ENCODE data around the gene OBI1.

The OBI1 gene, protein sequence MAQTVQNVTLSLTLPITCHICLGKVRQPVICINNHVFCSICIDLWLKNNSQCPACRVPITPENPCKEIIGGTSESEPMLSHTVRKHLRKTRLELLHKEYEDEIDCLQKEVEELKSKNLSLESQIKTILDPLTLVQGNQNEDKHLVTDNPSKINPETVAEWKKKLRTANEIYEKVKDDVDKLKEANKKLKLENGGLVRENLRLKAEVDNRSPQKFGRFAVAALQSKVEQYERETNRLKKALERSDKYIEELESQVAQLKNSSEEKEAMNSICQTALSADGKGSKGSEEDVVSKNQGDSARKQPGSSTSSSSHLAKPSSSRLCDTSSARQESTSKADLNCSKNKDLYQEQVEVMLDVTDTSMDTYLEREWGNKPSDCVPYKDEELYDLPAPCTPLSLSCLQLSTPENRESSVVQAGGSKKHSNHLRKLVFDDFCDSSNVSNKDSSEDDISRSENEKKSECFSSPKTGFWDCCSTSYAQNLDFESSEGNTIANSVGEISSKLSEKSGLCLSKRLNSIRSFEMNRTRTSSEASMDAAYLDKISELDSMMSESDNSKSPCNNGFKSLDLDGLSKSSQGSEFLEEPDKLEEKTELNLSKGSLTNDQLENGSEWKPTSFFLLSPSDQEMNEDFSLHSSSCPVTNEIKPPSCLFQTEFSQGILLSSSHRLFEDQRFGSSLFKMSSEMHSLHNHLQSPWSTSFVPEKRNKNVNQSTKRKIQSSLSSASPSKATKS

DNA sequence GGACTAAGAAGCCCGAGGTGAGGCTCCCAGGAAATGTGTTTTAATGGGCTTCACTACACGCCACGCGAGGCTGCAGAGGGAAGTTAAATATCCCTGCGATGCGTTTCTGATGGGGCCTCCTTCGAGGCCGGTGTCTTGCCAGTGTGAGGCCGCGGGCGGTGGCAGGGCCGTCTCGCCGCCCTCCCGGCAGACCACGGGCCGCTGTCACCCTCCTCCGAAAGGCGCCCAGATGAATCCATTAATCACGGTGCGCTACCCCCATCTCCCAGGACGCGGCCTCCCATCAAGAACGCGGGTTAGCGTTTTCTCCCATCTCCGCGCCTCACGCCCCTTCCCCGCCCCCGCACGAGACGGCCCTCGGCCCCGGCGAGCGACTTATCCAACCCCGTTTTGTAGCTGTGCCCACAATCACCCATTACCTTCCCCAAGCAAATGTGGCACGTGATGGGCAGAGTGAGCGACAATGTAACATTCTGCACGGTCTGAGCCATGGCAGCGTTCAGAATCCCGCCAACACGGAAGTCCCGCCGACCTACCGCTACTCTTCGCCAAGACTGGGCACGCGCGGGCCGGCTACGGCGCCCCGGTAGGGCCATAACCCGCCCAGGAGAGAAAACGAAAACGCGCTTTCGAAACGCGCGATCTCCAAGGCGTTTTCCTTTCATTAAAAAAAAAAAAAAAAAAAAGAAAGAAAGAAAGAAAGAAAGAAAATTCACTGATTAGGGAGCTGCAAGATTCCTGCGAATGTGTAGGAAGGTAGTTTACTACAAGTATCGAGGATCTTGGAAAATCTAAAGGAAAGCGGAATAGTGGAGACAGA is at the start of gene OBI1:
Gene OBI1, minus strand, starts transcription at position 526 of the 820 bp plus-strand sequence. Its CDS starts 35 bp downstream, at position 491.
- DNase-seq: peak; percentile 77 to 79

DNA sequence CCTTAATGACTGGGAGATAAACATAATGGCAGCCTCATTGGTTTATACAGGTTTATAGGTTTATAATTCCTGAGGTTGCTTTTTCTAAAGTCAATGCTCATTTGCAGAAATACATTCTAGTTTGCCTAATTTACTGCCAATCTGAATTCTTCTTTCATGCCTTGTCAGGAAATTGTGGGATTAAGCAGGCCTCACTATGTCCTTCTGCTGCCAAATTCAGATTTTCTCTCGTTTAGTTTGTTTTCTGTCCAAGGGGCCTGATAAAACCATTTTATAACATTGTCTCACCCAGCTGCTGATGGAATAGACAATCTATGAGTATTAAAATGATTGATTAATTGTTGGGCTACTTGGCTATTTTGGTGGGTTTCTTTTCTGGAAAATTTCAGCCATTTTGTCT is 42.4 kb upstream of the OBI1 start:
- no peak for DNase-seq

DNA sequence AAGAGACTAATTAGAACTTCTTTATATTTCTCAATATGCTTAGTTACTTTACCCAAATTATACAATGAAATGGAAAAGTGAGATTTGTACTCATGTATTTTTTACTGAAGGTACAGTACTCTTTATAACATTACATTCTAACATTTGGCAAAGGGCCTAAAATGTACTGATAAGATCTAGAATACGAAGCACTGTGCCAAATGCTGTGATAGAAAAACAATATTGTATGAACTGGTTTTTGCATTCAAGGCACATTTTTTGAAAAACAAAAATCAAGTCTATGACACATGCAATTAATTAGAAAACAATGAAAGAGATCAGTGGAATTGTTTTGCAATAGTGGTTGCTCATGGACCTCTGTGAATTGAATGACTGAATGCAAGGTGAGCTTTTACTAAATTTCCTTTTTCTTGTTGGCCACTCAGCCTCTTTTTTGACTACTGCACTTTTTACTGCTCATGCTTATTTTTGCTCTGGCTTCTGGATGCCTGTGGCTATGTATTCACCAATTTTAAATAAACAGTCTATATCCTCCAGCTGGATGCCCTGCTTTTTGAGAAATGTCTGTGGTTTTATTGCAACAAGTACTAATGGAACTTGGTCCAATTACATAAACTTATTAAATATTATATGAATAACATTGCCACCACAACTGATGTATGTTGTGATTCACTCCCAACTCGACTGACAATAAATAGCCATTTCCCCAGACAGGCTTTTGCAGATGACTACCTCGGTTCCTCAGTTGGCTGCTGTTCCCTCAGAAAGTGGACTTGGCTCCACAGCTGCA is 41.4 kb upstream of the OBI1 start:
- no peak for DNase-seq

DNA sequence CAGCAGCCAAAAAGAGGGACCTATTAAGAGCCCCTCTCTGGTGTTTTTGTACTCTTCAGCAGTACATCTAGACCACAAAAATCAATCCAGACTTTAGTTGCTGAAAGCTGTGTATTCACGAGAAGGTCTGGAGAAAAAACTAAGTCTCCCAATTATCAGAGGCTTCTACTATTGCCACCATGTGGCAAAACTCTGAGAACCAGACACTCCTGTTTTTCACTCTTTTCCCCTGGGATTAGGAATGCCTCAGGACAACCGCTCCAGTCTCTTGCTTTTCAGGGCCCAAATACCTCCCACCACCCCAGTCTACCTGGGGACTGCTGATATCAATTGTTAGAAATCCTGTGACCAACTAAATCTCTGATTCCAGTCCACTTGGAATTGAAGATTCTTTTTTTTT is 30.1 kb upstream of the OBI1 start:
- no peak for DNase-seq

DNA sequence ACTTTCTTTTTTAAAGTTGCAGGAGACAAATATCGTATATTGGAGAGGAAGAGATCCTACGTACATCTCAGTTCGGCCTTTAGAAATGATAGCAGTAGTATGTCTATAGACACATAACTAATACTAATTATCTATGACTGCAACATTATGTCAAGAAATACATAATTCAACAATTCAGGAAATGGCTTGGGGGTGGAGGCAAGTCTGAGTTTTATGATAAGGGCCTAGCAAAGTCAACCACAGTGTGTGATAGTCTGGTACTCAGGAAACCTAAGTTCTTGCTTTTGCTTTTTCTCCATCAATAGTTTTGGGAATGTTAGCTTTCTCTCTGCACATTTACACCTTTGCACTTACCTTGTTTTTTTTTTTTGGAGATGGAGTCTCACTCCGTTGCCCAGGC is 27.5 kb upstream of the OBI1 start:
- DNase-seq: no peak

DNA sequence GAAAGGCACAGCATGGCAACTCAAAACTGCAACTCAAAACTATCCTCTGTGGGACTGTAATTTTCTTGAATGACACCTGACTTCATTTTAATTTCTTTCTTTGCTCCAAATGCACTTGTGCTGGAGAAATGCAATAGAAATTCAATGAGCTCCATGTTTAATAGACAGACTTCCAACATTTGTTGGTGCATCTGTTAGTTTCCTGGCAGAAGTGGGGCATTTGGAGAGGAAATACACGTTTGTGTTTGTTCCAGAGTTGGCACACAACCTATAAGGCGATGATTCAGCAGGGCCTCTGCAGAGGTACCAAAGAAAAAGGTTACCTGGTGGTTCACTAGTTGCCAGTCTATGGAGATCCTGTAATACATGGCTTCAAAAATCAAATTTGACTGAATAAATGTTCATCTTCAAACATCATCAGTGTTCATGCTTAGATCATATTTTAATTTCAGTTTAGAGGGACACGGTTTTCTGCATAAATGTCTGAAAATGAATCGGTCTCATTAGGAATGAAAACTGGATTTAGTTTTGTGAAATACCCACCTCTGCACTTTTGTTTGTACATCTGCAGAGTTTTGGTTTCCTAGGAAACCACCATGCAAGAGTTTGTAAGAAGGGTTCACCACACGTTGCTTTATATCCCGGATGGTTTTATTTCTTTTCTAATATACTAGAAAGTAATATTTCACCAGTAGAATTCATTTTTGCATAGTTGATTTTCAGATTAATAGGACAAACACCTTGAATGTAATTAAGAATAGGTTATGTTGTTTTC is 21.8 kb upstream of the OBI1 start:
- DNase-seq: no peak

DNA sequence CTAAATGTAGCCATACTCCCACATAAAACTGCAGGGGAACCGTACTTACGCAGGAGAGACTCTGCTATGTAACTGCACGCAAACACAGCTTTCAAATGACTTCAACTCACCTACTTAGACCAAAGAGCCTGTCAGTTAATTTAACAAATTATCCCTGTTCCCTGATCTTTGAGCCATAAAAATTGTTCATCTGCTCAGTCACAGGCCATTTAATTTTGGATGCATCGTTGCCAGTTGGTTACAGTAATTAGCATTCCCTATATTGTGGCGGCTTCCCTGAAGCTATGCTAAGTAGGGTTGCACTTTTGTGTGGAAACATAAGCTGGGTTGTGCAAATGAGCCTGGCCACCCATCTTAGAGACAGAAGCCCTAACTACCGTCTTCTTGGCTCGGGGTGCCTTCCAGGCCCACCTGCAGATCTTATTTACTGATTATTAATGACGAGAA is 21.2 kb upstream of the OBI1 start:
- DNase-seq: no peak

DNA sequence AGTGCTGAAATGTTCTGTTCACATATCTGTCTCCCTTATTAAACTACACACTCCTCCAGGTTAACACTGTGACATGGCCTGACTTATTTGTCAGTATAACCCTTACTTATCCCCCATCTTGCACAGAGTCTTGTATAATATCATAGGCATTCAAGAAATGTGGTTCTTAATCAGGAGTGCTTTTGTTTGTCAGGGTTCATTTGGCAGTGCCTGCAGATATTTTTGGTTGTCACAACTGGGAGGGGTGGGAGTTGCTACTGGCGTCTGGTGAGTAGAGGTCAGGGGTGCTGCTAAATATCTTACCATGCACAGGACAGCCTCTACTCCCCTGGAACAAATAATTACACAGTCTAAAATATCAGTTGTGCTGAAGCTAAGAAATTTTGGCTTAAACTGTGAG is 20.4 kb upstream of the OBI1 start:
- DNase-seq: no peak

DNA sequence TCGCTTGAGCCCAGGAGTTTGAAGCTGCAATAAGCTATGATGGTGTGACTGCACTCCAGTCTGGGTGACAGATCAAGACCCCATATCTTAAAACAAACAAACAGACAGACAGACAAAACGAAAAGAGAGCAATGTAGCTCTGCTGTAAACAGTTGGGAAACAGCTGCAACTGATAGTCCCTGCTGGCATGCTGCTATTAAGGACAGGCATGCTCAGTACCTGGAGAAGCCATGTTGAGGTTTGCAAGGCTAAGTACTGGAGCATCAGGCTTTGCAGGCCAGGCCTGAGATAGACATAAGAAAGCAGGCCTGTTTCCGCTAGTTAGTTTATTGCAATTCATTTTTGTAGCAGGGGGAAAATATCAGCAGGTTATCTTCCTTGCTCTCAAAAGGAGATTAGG is 16.2 kb upstream of the OBI1 start:
- no peak for DNase-seq

DNA sequence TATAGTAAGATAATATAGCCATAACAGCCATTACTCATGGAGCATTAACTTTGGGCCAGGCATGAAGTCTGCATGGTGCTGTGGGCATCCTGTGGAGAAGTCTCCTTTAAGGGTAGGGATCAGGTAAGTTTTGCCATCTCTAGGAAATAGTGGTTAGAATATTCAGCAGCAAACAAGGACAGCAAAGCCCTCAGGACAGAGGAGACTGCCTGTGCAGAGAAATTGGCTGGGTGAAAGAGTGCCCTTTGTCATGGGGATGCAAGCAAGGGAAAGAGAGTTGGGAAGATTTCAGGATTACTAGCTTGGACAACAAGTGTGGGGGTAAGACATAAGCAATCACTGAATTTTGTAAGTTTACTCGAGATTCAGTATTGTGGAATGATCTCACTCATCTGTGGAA is 15.7 kb upstream of the OBI1 start:
- DNase-seq: no peak

DNA sequence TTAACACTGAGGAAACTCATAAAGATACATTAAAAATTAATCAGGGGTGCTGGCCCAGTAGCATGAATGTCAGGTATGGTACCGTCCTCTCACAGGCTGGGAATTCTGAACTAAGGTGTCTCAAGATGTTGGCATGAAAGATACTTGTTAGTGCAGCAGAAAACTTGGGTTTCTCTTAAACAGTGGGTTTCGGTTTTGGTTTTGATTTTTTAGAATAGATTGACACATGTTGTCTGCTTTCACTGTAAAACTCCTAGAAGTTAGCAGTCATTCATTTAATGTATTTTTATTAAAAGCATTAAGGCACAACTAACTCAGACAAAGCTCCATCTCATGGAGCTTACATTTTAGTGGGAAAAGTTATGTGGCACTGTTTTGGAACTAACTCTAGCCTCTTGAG is 3.5 kb upstream of the OBI1 start:
- no peak for DNase-seq

DNA sequence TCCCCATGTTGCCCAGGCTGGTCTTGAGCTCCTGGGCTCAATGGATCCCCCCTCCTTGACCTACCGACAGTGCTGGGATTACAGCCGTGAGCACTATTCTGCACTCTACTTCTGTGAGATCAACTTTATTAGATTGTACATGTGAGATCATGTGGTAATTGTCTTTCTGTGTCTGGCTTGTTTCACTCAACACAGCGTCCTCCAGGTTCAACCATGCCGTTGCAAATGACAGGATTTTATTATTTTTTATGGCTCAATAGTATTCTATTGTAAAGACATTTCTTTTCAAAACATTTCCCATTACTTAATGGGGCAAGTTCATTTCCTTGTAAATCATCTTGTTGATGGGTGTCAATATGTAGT is 1.5 kb upstream of the OBI1 start:
- DNase-seq: no peak

DNA sequence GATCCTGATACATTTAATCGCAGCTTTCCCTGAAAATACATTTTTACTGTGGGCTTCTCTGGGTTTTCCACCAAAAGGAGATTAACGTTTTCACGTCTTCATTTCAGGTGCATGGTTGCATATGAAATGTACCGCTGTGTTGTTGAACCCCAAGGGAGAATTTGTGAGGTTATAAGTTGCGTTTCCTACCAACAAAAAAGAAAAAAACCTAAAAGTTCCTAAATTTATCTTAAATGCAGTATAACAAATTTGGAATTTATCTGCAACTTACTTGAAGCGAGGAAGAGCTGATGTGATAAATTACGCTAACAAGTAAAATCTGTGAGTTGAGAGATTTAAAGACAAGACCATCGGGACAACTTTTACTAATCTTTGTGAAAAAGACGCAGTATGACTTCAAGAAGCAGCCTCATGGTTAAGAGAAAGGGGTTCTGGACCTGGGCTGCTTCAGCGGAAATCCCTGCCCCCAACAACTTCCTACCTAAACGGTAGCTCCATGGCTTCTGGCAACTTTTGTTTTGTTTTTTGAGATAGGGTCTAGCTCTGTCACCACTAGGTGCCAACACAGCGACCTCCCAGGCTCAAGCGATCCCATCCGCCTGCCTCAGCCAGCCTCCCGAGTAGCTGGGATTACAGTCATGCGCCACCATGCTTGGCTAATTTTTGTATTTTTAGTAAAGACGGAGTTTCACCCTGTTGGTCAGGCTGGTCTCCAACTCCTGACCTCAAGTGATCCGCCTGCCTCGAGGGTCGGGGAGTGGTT is 958 bp upstream of the OBI1 start:
- no peak for DNase-seq

DNA sequence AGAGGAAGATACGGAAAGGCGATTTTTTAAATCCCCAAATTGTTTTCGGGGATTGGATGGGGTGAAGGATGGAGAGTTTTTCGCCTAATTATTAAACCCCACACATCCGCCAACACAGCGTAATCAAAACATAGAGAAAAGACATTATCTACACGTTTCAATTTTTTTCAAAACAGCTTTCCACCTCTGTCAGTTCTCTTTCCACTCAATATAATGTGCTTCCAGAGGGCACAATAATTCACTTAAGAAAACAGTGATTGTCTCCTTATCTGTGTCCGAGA is 435 bp upstream of the OBI1 start:
- DNase-seq: no peak

DNA sequence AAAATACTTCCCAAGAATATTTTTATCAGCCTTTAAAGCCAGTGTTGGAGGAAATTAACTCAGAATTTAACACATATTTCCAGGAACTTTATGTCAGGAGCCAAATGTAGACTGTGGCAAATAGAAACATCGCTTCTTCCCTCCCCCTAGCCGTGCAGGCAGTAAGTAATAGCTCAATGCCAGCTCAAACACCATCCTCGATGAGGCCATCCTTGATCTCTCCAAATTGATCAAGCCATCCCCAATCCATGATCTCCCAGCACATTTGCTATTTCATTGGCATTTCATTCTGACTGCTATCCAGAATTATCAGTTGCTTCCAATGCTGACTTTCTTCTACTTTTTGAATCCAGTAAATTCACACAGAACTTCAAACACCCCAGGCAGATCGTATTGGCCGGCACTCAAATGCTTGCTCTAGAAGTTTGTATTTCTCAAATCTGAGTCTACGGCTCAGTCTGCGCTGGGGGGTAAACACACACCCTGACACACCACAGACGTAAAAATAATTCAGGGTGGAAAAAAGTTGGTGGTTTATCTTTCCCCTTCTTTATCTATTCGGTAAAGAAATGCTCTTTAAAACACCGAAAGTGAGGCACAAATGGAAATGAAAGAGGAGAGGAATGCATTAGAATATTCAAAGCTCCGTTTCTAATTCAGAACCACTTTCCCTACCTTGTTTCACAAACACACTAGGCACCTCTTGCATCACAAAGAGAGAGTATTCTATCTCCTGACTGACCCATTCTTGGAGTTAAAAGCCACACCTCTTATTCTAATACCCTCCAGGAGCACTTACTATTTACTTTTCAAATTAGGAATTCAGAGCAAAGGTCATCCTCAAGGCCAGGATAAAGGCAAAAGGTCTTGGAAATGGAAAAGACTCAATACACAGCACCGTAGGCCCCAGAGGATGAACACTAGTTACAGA is 991 bp downstream of the OBI1 start:
- DNase-seq: no peak

DNA sequence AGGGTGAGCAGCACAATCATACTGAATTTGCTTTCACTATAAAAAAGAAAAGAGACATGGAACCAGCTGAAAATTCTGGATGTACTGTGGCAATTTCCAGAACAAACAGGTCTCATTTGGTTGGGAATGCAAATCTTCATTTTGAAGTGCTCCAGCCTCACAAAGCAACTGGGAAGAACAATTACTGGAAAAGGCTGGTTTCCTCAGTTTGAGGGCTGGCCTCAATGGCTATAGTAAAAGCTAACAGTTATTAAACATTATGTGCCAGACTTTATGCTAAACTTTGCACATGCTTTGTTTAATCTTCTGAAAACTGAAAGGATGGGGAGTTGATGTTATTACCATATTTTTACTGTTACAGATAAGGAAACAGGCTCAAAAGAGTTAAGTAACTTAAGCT is 3.0 kb downstream of the OBI1 start:
- no peak for DNase-seq

DNA sequence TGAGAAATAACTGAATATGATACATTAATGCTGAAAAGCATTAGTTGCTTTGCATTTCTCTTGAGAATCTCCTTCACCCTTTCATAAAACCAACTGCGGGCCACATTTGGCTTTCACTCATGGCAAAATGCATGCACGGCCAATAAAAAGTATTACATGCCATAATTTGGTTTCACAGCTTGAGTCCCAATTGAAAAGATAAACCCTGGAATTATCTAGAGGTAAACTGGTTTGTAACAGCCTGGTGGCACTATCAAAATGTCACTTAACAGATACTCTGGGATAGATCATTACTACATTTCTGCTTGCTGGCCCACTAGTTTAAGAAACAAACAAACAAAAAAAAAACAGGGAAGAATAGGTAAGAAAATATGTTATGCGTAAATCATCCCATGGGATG is 3.9 kb downstream of the OBI1 start:
- no peak for DNase-seq

DNA sequence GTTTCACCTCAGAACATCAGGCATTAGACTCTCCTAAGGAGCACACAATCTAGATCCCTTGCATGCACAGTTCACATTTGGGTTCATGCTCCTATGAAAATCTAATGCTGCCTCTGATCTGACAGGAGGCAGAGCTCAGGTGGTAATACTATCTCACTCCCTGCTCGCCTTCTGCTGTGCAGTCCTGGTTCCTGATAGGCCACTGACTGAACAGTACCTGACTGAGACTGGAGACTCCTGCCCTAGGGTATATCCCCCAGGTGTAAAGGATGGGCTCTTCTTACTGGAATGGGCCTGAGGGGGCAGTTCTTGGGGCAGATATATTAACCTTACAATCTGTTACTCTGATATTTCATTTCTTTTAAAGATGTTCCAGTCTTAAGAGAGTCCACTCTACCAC is 6.3 kb downstream of the OBI1 start:
- no peak for DNase-seq

DNA sequence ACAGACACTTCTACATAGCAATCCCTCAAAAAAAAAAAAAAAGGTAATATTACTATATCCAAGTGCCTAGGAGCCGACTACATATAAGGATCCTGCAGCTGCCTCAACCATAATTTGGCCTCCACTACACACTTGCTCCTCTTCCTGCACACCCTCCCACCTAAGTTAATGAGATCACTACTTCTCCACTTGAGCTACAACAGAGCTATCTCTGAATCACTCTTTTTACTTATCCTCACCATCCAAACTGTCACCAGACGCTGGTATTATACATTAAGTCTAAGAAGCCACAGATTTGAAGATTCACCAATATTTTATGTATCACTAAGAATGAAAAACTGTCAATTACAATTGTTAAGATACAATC is 8.3 kb downstream of the OBI1 start:
- DNase-seq: no peak

DNA sequence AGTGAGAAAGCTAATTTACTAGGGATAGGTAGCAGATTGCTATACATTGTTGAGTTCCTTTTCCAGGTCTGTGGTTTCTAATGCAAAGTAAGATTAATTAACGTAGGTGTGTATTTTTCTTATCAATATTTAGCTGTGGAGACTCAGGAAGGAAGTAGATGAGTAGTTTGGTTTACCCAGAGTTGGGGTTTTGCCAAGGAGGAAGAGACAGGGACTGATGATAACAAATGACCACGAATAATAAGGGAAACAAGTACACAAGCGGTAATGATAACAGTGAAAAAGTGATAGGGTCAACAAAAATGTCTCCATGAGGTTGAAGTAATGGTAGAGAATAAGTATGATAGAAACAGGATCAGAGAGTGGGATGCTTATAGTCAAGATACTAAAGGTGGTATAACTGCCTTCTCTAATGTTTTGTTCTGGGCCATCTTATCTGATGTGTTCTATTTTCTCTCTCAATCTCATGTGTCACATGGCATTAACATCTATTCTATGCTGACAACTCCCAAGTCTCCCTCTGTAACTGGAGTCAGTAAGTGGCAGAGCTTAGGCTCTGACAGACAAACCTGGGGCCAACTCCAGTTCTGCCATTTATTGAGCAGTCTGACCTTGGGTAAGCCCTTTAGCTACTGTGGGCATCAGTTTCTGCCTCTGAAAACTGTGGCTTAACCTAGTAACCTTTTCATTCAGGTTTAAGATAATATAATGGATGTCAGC is 8.8 kb downstream of the OBI1 start:
- no peak for DNase-seq
